SU-DHL-6 (cell line): ENCODE data around the gene SLF1.

Experiments
- EZH2phosphoT487 ChIP-seq: fragments of 200-600 bp; sonication (generic), shearing (Covaris generic); conservative IDR thresholded peaks from 2 replicates; pipeline ENCODE4 v1.6.1; 2018; ENCODE audit warnings: mild to moderate bottlenecking, antibody characterized with exemption, low read length, moderate library complexity, mixed read lengths
- TF ChIP-seq, protein P1 (sequence below): fragments of 200-600 bp; sonication (generic); IDR thresholded peaks from one replicate; pipeline ENCODE4 v1.5.1; 2017; ENCODE audit warnings: antibody characterized with exemption, mild to moderate bottlenecking, low read length, moderate library complexity; ENCODE audit not compliant: insufficient read depth, poor library complexity, severe bottlenecking

DNA sequence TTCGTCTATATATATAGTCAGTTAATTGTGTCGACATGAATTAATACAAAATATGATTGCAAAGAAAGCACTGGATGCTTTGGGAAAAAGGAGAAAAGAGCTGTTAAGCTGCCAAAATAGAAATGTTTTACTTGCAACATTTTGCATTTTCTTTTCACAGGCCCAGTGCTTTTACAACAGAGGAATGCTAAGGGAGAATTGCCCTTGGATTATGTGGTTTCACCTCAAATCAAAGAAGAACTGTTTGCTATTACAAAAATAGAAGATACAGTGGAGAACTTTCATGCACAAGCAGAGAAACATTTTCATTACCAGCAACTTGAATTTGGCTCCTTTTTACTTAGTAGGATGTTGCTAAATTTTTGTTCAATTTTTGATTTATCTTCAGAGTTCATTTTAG, 76.2 kb downstream of the SLF1 start:
- TF ChIP-seq, protein P1, sequence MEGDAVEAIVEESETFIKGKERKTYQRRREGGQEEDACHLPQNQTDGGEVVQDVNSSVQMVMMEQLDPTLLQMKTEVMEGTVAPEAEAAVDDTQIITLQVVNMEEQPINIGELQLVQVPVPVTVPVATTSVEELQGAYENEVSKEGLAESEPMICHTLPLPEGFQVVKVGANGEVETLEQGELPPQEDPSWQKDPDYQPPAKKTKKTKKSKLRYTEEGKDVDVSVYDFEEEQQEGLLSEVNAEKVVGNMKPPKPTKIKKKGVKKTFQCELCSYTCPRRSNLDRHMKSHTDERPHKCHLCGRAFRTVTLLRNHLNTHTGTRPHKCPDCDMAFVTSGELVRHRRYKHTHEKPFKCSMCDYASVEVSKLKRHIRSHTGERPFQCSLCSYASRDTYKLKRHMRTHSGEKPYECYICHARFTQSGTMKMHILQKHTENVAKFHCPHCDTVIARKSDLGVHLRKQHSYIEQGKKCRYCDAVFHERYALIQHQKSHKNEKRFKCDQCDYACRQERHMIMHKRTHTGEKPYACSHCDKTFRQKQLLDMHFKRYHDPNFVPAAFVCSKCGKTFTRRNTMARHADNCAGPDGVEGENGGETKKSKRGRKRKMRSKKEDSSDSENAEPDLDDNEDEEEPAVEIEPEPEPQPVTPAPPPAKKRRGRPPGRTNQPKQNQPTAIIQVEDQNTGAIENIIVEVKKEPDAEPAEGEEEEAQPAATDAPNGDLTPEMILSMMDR, result no peak
- TF ChIP-seq EZH2phosphoT487, result no peak
